Measurements from ENCODE around the gene ZBTB8B. TPM values are rescaled to one million over a fixed set of nuclear protein-coding genes. Genes with fewer than 3 reads are reported as not detected.
"Not testable (repeated sequence)": the region's sequence is repeated elsewhere in the genome, so short reads cannot be mapped to it uniquely, and the experiment has no call there.

Gene ZBTB8B
- total and polyA plus RNA-seq, 8 donors = under 0.01 to 0.37 (median 0.15) TPM; not detected in 5

DNA sequence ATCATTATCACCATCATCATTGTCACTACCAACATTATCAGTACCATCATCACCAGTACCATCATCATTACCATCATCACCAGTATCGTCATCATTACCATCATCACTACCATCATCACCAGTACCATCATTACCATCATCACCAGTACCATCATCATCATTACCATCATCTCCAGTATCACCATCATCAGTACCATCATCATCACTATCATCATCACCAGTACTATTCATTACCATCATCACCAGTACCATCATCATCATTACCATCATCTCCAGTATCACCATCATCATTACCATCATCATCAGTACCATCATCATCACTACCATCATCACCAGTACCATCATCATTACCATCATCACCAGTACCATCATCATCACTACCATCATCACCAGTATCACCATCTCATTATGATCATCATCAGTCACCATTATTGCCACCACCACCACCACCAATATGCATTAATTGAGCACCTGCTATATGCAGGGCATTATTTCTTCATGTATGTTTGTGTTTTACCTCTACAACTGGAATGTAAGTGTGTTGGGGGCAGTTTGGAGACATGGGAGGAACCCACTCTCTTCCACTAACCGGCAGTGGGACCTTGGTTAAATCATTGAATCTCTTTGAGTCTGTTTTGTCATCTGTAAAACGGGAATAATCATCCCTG lies 7.0 kb downstream of the ZBTB8B start:
- TF ChIP-seq EP300 (IDR thresholded peaks at IDR 0.05) (no peak), POLR2AphosphoS5 (IDR thresholded peaks at IDR 0.05) (no peak)
- TF ChIP-seq, protein P1, sequence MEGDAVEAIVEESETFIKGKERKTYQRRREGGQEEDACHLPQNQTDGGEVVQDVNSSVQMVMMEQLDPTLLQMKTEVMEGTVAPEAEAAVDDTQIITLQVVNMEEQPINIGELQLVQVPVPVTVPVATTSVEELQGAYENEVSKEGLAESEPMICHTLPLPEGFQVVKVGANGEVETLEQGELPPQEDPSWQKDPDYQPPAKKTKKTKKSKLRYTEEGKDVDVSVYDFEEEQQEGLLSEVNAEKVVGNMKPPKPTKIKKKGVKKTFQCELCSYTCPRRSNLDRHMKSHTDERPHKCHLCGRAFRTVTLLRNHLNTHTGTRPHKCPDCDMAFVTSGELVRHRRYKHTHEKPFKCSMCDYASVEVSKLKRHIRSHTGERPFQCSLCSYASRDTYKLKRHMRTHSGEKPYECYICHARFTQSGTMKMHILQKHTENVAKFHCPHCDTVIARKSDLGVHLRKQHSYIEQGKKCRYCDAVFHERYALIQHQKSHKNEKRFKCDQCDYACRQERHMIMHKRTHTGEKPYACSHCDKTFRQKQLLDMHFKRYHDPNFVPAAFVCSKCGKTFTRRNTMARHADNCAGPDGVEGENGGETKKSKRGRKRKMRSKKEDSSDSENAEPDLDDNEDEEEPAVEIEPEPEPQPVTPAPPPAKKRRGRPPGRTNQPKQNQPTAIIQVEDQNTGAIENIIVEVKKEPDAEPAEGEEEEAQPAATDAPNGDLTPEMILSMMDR (IDR thresholded peaks at IDR 0.05) = no peak
- Histone ChIP-seq H3K4me1 (peaks cover 0 to 12% (median 2%) of the 10 kb centered on the region in 4 donors), H3K9me3 (peaks cover 0 to 2% (median 0%) of the 10 kb centered on the region in 4 donors), H3K27ac (no peak overlapping the region), H3K36me3 (no peaks in the 10 kb centered on the region), H3K27me3 (peaks cover 0 to 48% (median 20%) of the 10 kb centered on the region in 3 donors), H3K4me3 (no peak overlapping the region)
- intact Hi-C loops (cut with DNase I; ENCODE audit: low total_unique reads) = no loop called here
- 83 to 95% (median 91%) methylated on average over 3 of the region's 3 CpGs for WGBS, 5 donors
- no peak for DNase-seq

DNA sequence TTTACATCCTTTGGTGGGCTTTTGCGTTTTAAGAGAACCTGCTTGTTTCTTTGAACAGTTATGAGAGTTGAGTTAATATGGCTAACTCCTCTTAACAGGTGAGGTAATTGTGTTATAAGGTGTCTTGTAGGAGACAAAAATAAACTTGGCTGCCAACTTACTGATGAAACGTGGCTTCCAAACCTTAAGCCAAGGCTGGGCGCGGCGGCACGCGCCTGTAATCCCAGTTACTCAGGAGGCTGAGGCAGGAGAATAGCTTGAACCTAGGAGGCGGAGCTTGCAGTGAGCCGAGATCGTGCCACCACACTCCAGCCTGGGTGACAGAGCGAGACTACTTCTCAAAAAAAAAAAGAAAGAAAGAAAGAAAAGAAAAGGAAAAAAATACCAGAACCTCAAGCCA lies 8.1 kb downstream of the ZBTB8B start:
- H3K36me3 ChIP-seq; DNase-seq; intact Hi-C loops (cut with DNase I; ENCODE audit: low total_unique reads); H3K4me3 ChIP-seq; H3K9me3 ChIP-seq; H3K27ac ChIP-seq: not testable (repeated sequence)
- Histone ChIP-seq H3K27me3 (peaks cover 0 to 37% (median 13%) of the 10 kb centered on the region in 3 donors), H3K4me1 (peaks cover 0 to 12% (median 2%) of the 10 kb centered on the region in 4 donors)
- 76 to 86% (median 81%) methylated on average over 11 of the region's 11 CpGs for WGBS, 5 donors

DNA sequence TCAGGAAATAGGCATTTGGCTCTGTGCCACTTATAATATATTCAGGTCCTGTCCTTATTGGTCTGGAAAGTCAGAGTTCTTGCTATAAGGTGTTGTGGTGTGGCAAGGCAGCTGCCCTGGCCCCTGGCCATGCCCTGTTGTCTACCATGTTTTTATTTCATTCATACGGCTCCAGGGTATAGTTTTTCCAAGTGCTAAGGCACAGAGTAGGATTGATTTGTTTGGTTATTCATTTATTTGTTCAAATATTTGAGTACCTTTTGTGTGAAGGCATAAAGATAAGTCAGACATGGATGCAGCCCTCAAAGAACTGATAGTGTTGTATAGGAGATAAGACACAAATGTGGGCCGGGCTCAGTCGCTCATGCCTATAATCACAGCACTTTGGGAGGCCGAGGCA lies 10.1 kb downstream of the ZBTB8B start:
- Histone ChIP-seq H3K4me1 (peaks cover 0 to 12% (median 2%) of the 10 kb centered on the region in 4 donors), H3K9me3 (no peaks in the 10 kb centered on the region), H3K36me3 (no peaks in the 10 kb centered on the region), H3K4me3 (no peak overlapping the region), H3K27me3 (peaks cover 0 to 17% (median 7%) of the 10 kb centered on the region in 3 donors), H3K27ac (no peak overlapping the region)
- TF ChIP-seq EP300 (IDR thresholded peaks at IDR 0.05) = no peak
- TF ChIP-seq POLR2A (IDR thresholded peaks at IDR 0.05) = no peak
- TF ChIP-seq, protein P1 (IDR thresholded peaks at IDR 0.05) = no peak
- no peak for TF ChIP-seq POLR2AphosphoS5 (IDR thresholded peaks at IDR 0.05)
- intact Hi-C loops (cut with DNase I; ENCODE audit: low total_unique reads) = no loop called here
- WGBS, 5 donors = 29 to 63% (median 39%) methylated on average over 4 of the region's 4 CpGs
- DNase-seq = peak in 1 of 2 donors; percentile 36

DNA sequence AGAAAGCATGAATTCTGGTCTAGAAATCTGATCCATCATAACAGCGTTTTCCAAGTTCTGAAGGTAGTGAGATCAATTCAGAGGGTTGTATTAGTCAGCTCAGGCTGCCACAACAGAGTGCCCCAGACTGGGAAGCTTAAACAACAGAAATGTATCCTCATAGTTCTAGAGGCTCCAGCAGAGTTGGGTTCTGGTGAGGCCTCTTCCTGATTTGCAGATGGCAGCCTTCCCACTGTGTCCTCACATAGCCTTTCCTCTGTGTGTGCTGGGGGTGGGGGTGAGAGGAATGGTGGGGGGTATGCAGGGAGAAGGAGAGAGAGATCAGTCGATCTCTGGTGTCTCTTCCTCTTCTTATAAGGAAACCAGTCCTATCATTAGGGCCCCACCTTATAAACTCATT lies 15.1 kb downstream of the ZBTB8B start:
- WGBS, 5 donors = 59 to 70% (median 63%) methylated on average over 2 of the region's 2 CpGs
- no peak for TF ChIP-seq POLR2AphosphoS5 (IDR thresholded peaks at IDR 0.05)
- Histone ChIP-seq H3K27ac (no peak overlapping the region), H3K27me3 (no peaks in the 10 kb centered on the region), H3K9me3 (no peaks in the 10 kb centered on the region), H3K4me3 (no peak overlapping the region), H3K36me3 (no peaks in the 10 kb centered on the region), H3K4me1 (peaks cover 0 to 5% (median under 1%) of the 10 kb centered on the region in 4 donors)
- intact Hi-C loops (cut with DNase I; ENCODE audit: low total_unique reads) = no loop called here
- no peak for DNase-seq

DNA sequence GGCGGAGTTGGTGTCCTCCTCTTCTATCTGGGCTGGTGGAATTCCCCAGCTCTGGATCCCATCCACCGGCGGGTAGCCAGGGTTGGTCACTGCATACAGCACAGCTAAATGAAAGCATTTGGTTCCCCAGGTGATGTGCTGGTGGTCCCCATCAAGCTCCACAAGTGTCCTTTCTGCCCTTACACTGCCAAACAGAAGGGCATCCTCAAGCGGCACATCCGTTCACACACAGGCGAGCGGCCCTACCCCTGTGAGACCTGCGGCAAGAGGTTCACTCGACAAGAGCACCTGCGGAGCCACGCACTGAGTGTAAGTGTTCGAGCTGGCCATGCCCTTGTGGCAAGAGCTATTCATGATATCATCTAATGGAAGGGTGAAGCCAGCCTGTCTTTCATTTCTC lies 15.9 kb downstream of the ZBTB8B start:
- no peak overlapping the region for H3K27ac ChIP-seq
- no peaks in the 10 kb centered on the region for H3K27me3 ChIP-seq
- no peak overlapping the region for H3K4me3 ChIP-seq
- no peaks in the 10 kb centered on the region for H3K36me3 ChIP-seq
- peaks cover 0 to 2% (median under 1%) of the 10 kb centered on the region in 4 donors for H3K4me1 ChIP-seq
- no peak for TF ChIP-seq POLR2AphosphoS5 (IDR thresholded peaks at IDR 0.05)
- TF ChIP-seq EP300 (IDR thresholded peaks at IDR 0.05) = no peak
- TF ChIP-seq, protein P1 (IDR thresholded peaks at IDR 0.05) = no peak
- no peak for DNase-seq
- 93 to 97% (median 95%) methylated on average over 12 of the region's 12 CpGs for WGBS, 5 donors
- intact Hi-C loops (cut with DNase I; ENCODE audit: low total_unique reads) = no loop called here
- no peaks in the 10 kb centered on the region for H3K9me3 ChIP-seq

DNA sequence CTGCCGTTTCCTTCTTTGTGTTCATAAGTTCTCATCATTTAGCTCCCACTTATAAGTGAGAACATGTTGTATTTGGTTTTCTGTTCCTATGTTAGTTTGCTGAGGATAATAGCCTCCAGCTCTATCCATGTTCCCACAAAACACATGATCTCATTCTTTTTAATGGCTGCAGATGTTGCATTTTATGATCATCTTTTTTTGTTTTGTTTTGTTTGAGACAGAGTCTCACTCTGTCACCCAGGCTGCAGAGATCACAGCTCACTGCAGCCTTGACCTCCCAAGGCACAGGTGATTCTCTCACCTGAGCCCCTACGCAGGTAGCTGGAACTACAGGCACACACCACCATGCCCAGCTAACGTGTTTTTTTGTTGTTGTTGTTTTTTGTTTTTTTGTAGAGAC lies 16.9 kb downstream of the ZBTB8B start:
- H3K27ac ChIP-seq; intact Hi-C loops (cut with DNase I; ENCODE audit: low total_unique reads): not testable (repeated sequence)
- peaks cover 8 to 12% (median 10%) of the 10 kb centered on the region in 4 donors for H3K4me1 ChIP-seq

More for the DNA sequence above, 16.9 kb downstream of the ZBTB8B start:
- not testable (repeated sequence) for DNase-seq, H3K9me3 ChIP-seq, H3K36me3 ChIP-seq, H3K27me3 ChIP-seq, H3K4me3 ChIP-seq
- whole genome bisulfite sequencing, 5 donors = 88 to 94% (median 91%) methylated on average over 3 of the region's 3 CpGs
